Fibroblast of lung (primary cell): ENCODE measurements around the gene EFHC1.

Experiments
- CTCF ChIP-seq, 2 donors: IDR thresholded peaks in 1 of 2; conservative IDR thresholded peaks in 1 of 2; 1 replicate in 1 of 2; 2 replicates in 1 of 2; pipeline ENCODE4 v1.5.1; 2011 to 2012; ENCODE audit warnings: low read length in 2 of 2, control low read depth in 1 of 2, inconsistent platforms in 1 of 2, low read depth in 1 of 2, mild to moderate bottlenecking in 1 of 2
- EZH2 ChIP-seq: IDR thresholded peaks from 2 replicates; pipeline ENCODE4 v1.5.1; 2012; ENCODE audit warnings: low read length, control low read depth, mild to moderate bottlenecking; ENCODE audit errors: missing control alignments

- TF ChIP-seq CTCF (conservative IDR thresholded peaks at IDR 0.05 in 1 of 2, IDR thresholded peaks at IDR 0.05 in 1 of 2; ENCODE audit: low read depth in 1 of 2, low read length in 2 of 2) (no peak), EZH2 (no peak)
Observed at GRCh38 chr6:52509281-52510212, 89.4 kb downstream of the EFHC1 start.
